Mucosa of stomach (tissue), 1 donor: ENCODE measurements around the gene AOX1.
"Not testable (repeated sequence)": the region's sequence is repeated elsewhere in the genome, so short reads cannot be mapped to it uniquely, and the experiment has no call there.

ENCODE experiments used
- H3K27me3 ChIP-seq: one replicate; pipeline ENCODE4 v1.7.0; 2013; ENCODE audit warnings: mild to moderate bottlenecking, low read length; ENCODE audit not compliant: control insufficient read depth, insufficient read depth
- H3K36me3 ChIP-seq: one replicate; pipeline ENCODE4 v1.7.0; 2013; ENCODE audit warnings: low read length; ENCODE audit not compliant: control insufficient read depth, insufficient read depth
- H3K4me1 ChIP-seq: one replicate; pipeline ENCODE4 v1.7.0; 2013; ENCODE audit warnings: mild to moderate bottlenecking, low read length; ENCODE audit not compliant: control insufficient read depth, insufficient read depth
- H3K4me3 ChIP-seq: one replicate; pipeline ENCODE4 v1.7.0; 2013; ENCODE audit warnings: low read length
- H3K9ac ChIP-seq: one replicate; pipeline ENCODE4 v1.7.0; 2013; ENCODE audit warnings: mild to moderate bottlenecking, low read length, moderate library complexity
- H3K9me3 ChIP-seq: one replicate; pipeline ENCODE4 v1.7.0; 2013; ENCODE audit warnings: mild to moderate bottlenecking, low read length, moderate library complexity; ENCODE audit not compliant: control insufficient read depth
- donor health status: Pancreatic carcinoma.

The AOX1 gene

GRCh38 chr2:200637901-200638300, 52.1 kb downstream of the AOX1 start:
- Histone ChIP-seq H3K27me3 (no peaks in the 10 kb centered on the region), H3K9ac (no peak overlapping the region), H3K4me3 (no peak overlapping the region), H3K9me3 (no peaks in the 10 kb centered on the region), H3K36me3 (no peaks in the 10 kb centered on the region), H3K4me1 (no peaks in the 10 kb centered on the region)

- H3K4me3 ChIP-seq = no peak overlapping the region
- no peaks in the 10 kb centered on the region for H3K36me3 ChIP-seq
- H3K4me1 ChIP-seq = no peaks in the 10 kb centered on the region
- no peaks in the 10 kb centered on the region for H3K9me3 ChIP-seq
- H3K9ac ChIP-seq = no peak overlapping the region
- H3K27me3 ChIP-seq = no peaks in the 10 kb centered on the region
Measured at GRCh38 chr2:200640176-200640575, 54.4 kb downstream of the AOX1 start.

GRCh38 chr2:200640901-200641300, 55.1 kb downstream of the AOX1 start:
- no peak overlapping the region for H3K9ac ChIP-seq
- H3K9me3 ChIP-seq = no peaks in the 10 kb centered on the region
- H3K36me3 ChIP-seq = no peaks in the 10 kb centered on the region
- no peaks in the 10 kb centered on the region for H3K27me3 ChIP-seq
- no peak overlapping the region for H3K4me3 ChIP-seq
- H3K4me1 ChIP-seq = no peaks in the 10 kb centered on the region

- H3K9ac ChIP-seq, H3K27me3 ChIP-seq, H3K36me3 ChIP-seq, H3K9me3 ChIP-seq, H3K4me3 ChIP-seq, H3K4me1 ChIP-seq: not testable (repeated sequence)
Measured at GRCh38 chr2:200648518-200649281, 62.9 kb downstream of the AOX1 start.

- Histone ChIP-seq H3K4me1 (peaks cover 8% of the 10 kb centered on the region), H3K9me3 (no peaks in the 10 kb centered on the region), H3K27me3 (no peaks in the 10 kb centered on the region), H3K4me3 (no peak overlapping the region), H3K9ac (no peak overlapping the region), H3K36me3 (no peaks in the 10 kb centered on the region)
Measured at GRCh38 chr2:200649724-200650123, 63.9 kb downstream of the AOX1 start.

GRCh38 chr2:200650195-200650594, 64.4 kb downstream of the AOX1 start:
- Histone ChIP-seq H3K9ac (no peak overlapping the region), H3K27me3 (no peaks in the 10 kb centered on the region), H3K4me3 (no peak overlapping the region), H3K9me3 (no peaks in the 10 kb centered on the region), H3K36me3 (no peaks in the 10 kb centered on the region), H3K4me1 (peaks cover 8% of the 10 kb centered on the region)

GRCh38 chr2:200652158-200652557, 66.3 kb downstream of the AOX1 start:
- Histone ChIP-seq H3K27me3 (no peaks in the 10 kb centered on the region), H3K9me3 (no peaks in the 10 kb centered on the region), H3K4me1 (peaks cover 8% of the 10 kb centered on the region), H3K9ac (no peak overlapping the region), H3K36me3 (no peaks in the 10 kb centered on the region), H3K4me3 (no peak overlapping the region)

- peaks cover 8% of the 10 kb centered on the region for H3K4me1 ChIP-seq
- H3K27me3 ChIP-seq = no peaks in the 10 kb centered on the region
- no peak overlapping the region for H3K9ac ChIP-seq
- H3K9me3 ChIP-seq = no peaks in the 10 kb centered on the region
- no peak overlapping the region for H3K4me3 ChIP-seq
- H3K36me3 ChIP-seq = no peaks in the 10 kb centered on the region
Measured at GRCh38 chr2:200653021-200653420, 67.2 kb downstream of the AOX1 start.

- no peaks in the 10 kb centered on the region for H3K4me1 ChIP-seq
- H3K27me3 ChIP-seq = no peaks in the 10 kb centered on the region
- no peaks in the 10 kb centered on the region for H3K9me3 ChIP-seq
- no peak overlapping the region for H3K9ac ChIP-seq
- H3K36me3 ChIP-seq = no peaks in the 10 kb centered on the region
- no peak overlapping the region for H3K4me3 ChIP-seq
Measured at GRCh38 chr2:200654823-200655222, 69.0 kb downstream of the AOX1 start.

GRCh38 chr2:200655918-200656580, 70.2 kb downstream of the AOX1 start:
- Histone ChIP-seq H3K4me3 (no peak overlapping the region), H3K36me3 (no peaks in the 10 kb centered on the region), H3K4me1 (no peaks in the 10 kb centered on the region), H3K27me3 (no peaks in the 10 kb centered on the region), H3K9me3 (no peaks in the 10 kb centered on the region), H3K9ac (no peak overlapping the region)

GRCh38 chr2:200658278-200658864, 72.6 kb downstream of the AOX1 start:
- Histone ChIP-seq H3K9me3 (no peaks in the 10 kb centered on the region), H3K4me3 (no peak overlapping the region), H3K36me3 (no peaks in the 10 kb centered on the region), H3K27me3 (no peaks in the 10 kb centered on the region), H3K9ac (no peak overlapping the region), H3K4me1 (no peaks in the 10 kb centered on the region)

- Histone ChIP-seq H3K27me3 (no peaks in the 10 kb centered on the region), H3K36me3 (no peaks in the 10 kb centered on the region), H3K4me1 (no peaks in the 10 kb centered on the region), H3K4me3 (no peak overlapping the region), H3K9ac (no peak overlapping the region), H3K9me3 (no peaks in the 10 kb centered on the region)
Measured at GRCh38 chr2:200659410-200659809, 73.6 kb downstream of the AOX1 start.
